IMR-90 (cell line): ENCODE results near the gene SLC9B2. TPM values are rescaled to one million over a fixed set of nuclear protein-coding genes. Genes with fewer than 3 reads are reported as not detected.
A peak's percentile ranks its signal among the peaks of the same experiment; 100 is the strongest.

Source experiments
- ATAC-seq: fragments of 200-7000 bp; cut with Tn5 transposase; 2 replicates; pipeline ENCODE4 v1.9.1; 2020; ENCODE audit warnings: low read depth, mild to moderate bottlenecking, moderate library complexity
- BruUV-seq: library from RNA; stranded (reverse); fragments of 400-500 nt; replicated peaks from 2 replicates; lab custom pipeline; 2021; lab: Mats Ljungman, UMichigan
- CTCF ChIA-PET: fragments of 300-600 bp; formaldehyde crosslinking; extraction: SDS; loops from one replicate; lab custom pipeline; 2021; ENCODE audit warnings: antibody characterized with exemption; lab: Yijun Ruan, JAX
- POLR2A ChIA-PET: fragments of 300-600 bp; sonication (Branson Sonifier 250); formaldehyde crosslinking; loops from one replicate; lab custom pipeline; 2022; ENCODE audit warnings: antibody characterized with exemption; ENCODE audit not compliant: unreplicated experiment; lab: Charles Lee
- DNase-seq: peaks from one replicate; pipeline ENCODE4 v3.0.0; 2013
- H2AFZ ChIP-seq: replicated peaks from 2 replicates; pipeline ENCODE3; 2013; ENCODE audit warnings: low read length, mild to moderate bottlenecking; ENCODE audit not compliant: poor library complexity
- H2AK5ac ChIP-seq: 2 replicates; pipeline ENCODE4 v1.6.1; 2013; ENCODE audit warnings: low read depth, low read length, inconsistent platforms
- H2AK9ac ChIP-seq: replicated peaks from 2 replicates; pipeline ENCODE3; 2013; ENCODE audit warnings: mild to moderate bottlenecking, low read depth, low read length, moderate library complexity; ENCODE audit not compliant: poor library complexity
- H2BK120ac ChIP-seq: 2 replicates; pipeline ENCODE4 v1.6.1; 2013; ENCODE audit warnings: low read depth, low read length, inconsistent platforms
- H2BK15ac ChIP-seq: 3 replicates; pipeline ENCODE4 v1.6.1; 2013; ENCODE audit warnings: low read depth, low read length, inconsistent platforms
- H2BK20ac ChIP-seq: 2 replicates; pipeline ENCODE4 v1.6.1; 2013; ENCODE audit warnings: low read depth, mild to moderate bottlenecking, inconsistent platforms, low read length, moderate library complexity
- H2BK5ac ChIP-seq: 2 replicates; pipeline ENCODE4 v1.6.1; 2013; ENCODE audit warnings: mild to moderate bottlenecking, low read depth, low read length, inconsistent platforms; ENCODE audit not compliant: poor library complexity, severe bottlenecking
- H3K14ac ChIP-seq: replicated peaks from 2 replicates; pipeline ENCODE4 v1.6.1; 2013; ENCODE audit warnings: low read depth, low read length, inconsistent platforms
- H3K18ac ChIP-seq: 2 replicates; pipeline ENCODE4 v1.6.1; 2013; ENCODE audit warnings: low read depth, low read length, control low read depth
- H3K23ac ChIP-seq: 2 replicates; pipeline ENCODE4 v1.6.1; 2013; ENCODE audit warnings: low read depth, low read length, inconsistent platforms
- H3K27ac ChIP-seq: 2 replicates; pipeline ENCODE4 v1.5.1; 2013; ENCODE audit warnings: mild to moderate bottlenecking, control low read depth, low read length; ENCODE audit not compliant: insufficient read depth
- H3K27me3 ChIP-seq: 2 replicates; pipeline ENCODE4 v1.6.1; 2013; ENCODE audit warnings: low read length; ENCODE audit not compliant: control insufficient read depth, insufficient read depth
- H3K36me3 ChIP-seq: 2 replicates; pipeline ENCODE4 v1.6.1; 2013; ENCODE audit warnings: low read length, mixed read lengths; ENCODE audit not compliant: control insufficient read depth, insufficient read depth
- H3K4ac ChIP-seq: 2 replicates; pipeline ENCODE4 v1.6.1; 2013; ENCODE audit warnings: low read depth, low read length, inconsistent platforms
- H3K4me1 ChIP-seq: 2 replicates; pipeline ENCODE4 v1.6.1; 2013; ENCODE audit warnings: low read length, mixed read lengths; ENCODE audit not compliant: control insufficient read depth, insufficient read depth
- H3K4me2 ChIP-seq: 2 replicates; pipeline ENCODE4 v1.6.1; 2013; ENCODE audit warnings: low read depth, mild to moderate bottlenecking, control low read depth, low read length, moderate library complexity
- H3K4me3 ChIP-seq: 2 replicates; pipeline ENCODE4 v1.5.1; 2013; ENCODE audit warnings: low read depth, mild to moderate bottlenecking, control low read depth, low read length, moderate library complexity; ENCODE audit not compliant: insufficient read depth
- H3K56ac ChIP-seq: 2 replicates; pipeline ENCODE4 v1.6.1; 2013; ENCODE audit warnings: low read length, inconsistent platforms; ENCODE audit not compliant: insufficient read depth; ENCODE audit errors: extremely low read depth
- H3K79me1 ChIP-seq, 2 experiments: 2 replicates each; pipeline ENCODE4 v1.6.1; 2013; ENCODE audit warnings: low read length in 2 of 2, inconsistent platforms in 1 of 2, low read depth in 1 of 2
- H3K9ac ChIP-seq: 2 replicates; pipeline ENCODE4 v1.6.1; 2013; ENCODE audit warnings: low read depth, low read length, control low read depth
- H3K9me1 ChIP-seq: 2 replicates; pipeline ENCODE4 v1.6.1; 2013; ENCODE audit warnings: low read length, inconsistent platforms; ENCODE audit not compliant: insufficient read depth
- H3K9me3 ChIP-seq: 2 replicates; pipeline ENCODE4 v1.6.1; 2013; ENCODE audit warnings: low read length; ENCODE audit not compliant: control insufficient read depth, insufficient read depth
- H4K20me1 ChIP-seq: 2 replicates; pipeline ENCODE4 v1.6.1; 2013; ENCODE audit warnings: low read length, inconsistent platforms; ENCODE audit not compliant: insufficient read depth
- H4K5ac ChIP-seq: 2 replicates; pipeline ENCODE4 v1.6.1; 2013; ENCODE audit warnings: mild to moderate bottlenecking, low read depth, low read length, control low read depth
- H4K8ac ChIP-seq, 2 experiments: 2 replicates each; pipeline ENCODE4 v1.6.1; 2013; ENCODE audit warnings: low read depth in 2 of 2, low read length in 2 of 2, control low read depth in 1 of 2, inconsistent platforms in 1 of 2
- H4K91ac ChIP-seq: 2 replicates; pipeline ENCODE4 v1.6.1; 2013; ENCODE audit warnings: low read depth, low read length, inconsistent platforms; ENCODE audit not compliant: insufficient read depth
- CHD1 ChIP-seq: IDR thresholded peaks from 2 replicates; pipeline ENCODE4 v1.6.1; 2012; ENCODE audit warnings: low read depth, low read length, improper control_type of control experiment
- FOS ChIP-seq: fragments of 150-350 bp; IDR thresholded peaks from 2 replicates; pipeline ENCODE4 v1.6.1; 2016; ENCODE audit warnings: low read depth, low read length
- MXI1 ChIP-seq: IDR thresholded peaks from 2 replicates; pipeline ENCODE4 v1.6.1; 2012; ENCODE audit warnings: low read depth, mild to moderate bottlenecking, low read length, moderate library complexity, borderline replicate concordance
- POLR2A ChIP-seq: IDR thresholded peaks from 2 replicates; pipeline ENCODE4 v1.6.1; 2012; ENCODE audit warnings: mild to moderate bottlenecking, low read depth, low read length
- WGBS, 2 experiments: methylation state at CpG; one replicate each; pipeline versions ENCODE4 v1.1.5 to v1.1.7; 2013; ENCODE audit warnings: missing lambda C conversion rate in 2 of 2; ENCODE audit not compliant: insufficient read length in 1 of 2; ENCODE audit errors: extremely low coverage in 2 of 2; 5-methylcytosine and 5-hydroxymethylcytosine counted together
- dilution Hi-C: fragments of 300-500 bp; cut with HindIII; formaldehyde crosslinking; loops from one replicate; pipeline ENCODE4 v1.14.3; 2018; ENCODE audit warnings: low sequenced_read_pairs; ENCODE audit not compliant: unreplicated experiment
- in situ Hi-C: fragments of 300-500 bp; cut with MboI; formaldehyde crosslinking; loops from 3 replicates; pipeline ENCODE4 v1.14.3; 2019; ENCODE audit warnings: low sequenced_read_pairs, inconsistent platforms, mixed read lengths
- intact Hi-C: fragments of 100-400 bp; cut with micrococcal nuclease; formaldehyde crosslinking; loops from 2 replicates; pipeline ENCODE4 v1.10.0; 2022
- polyA plus RNA-seq, 3 experiments: library from polyadenylated mRNA; depleted of rRNA; stranded (reverse); fragments of >200 nt; gene quantifications; 2 replicates each; pipeline ENCODE4 v1.2.3, GENCODE V29; 2012; ENCODE audit warnings: low replicate concordance in 1 of 3
- total RNA-seq: library from RNA; depleted of rRNA; stranded (reverse); fragments of >200 nt; gene quantifications from 2 replicates; pipeline ENCODE4 v1.2.3, GENCODE V29; 2012

The SLC9B2 gene
- total and polyA plus RNA-seq, 2 of the 4 experiments (the other 2 are of a cell fraction), result 5.7 to 9.0 TPM

DNA sequence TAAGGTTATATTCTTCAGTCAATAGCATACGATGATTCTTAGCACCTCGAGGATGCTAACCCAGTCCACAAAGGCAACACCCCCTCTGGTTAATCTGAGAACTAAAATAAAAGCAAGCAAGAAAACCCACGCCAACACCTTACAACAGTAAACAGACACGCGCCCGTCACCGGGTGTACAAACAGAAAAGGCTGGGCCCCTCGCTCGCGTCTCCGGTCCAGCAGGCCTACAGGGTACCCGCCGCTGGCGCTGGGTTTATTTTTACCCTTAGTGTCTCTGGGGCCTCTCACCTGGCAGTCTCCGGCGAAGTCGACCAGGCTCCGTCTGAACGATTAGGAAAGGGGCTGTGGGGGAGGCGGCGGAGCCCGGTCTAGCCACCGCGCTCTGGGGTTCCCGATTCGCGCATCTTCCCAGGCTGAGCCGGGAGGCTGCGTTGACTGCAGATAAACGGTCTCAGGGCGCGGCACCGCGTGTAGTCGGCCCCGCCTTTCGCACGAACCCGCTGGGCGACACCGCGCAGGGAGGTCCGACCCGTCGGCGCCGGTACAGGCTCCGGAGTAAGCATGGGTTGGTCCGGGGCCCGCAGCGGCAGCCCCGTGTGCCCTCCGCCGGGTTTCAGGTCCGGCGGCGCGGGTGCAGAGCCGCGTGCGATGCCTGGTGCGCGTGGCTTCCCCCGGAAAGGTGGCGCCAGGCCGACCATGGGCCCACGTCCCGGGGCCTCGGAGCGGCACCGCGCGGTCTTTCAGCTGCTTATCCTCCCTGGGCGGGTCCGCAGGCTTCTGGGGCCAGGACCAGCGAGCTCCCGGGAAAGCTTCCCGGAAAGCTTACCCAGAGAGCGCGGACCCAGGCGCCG lies 441 bp downstream of the SLC9B2 start:
- H3K27ac ChIP-seq, result peak overlapping the region; percentile 71
- no peaks in the 10 kb centered on the region for H3K27me3 ChIP-seq
- peak; percentile 80 for ATAC-seq
- H2BK120ac ChIP-seq, result peak overlapping the region; percentile 26
- H2AFZ ChIP-seq, result peak overlapping the region; percentile 93
- H3K4me2 ChIP-seq, result peak overlapping the region; percentile 95
- peak overlapping the region; percentile 76 for H3K9ac ChIP-seq
- intact Hi-C loops, result loop anchor here (5.0 kb wide), 2 partner anchors 59 to 454 kb away; partner anchors contain the start of gene SLC9B1
- in situ Hi-C loops, result no loop called here
- H3K36me3 ChIP-seq, result peaks cover 2% of the 10 kb centered on the region; the same call in 1 of the 2 replicates
- H2BK5ac ChIP-seq, result peak overlapping the region; percentile 53
- peak overlapping the region; percentile 82 for H2AK9ac ChIP-seq
- H3K4ac ChIP-seq, result peak overlapping the region; percentile 33
- H4K20me1 ChIP-seq, result no peaks in the 10 kb centered on the region
- H3K14ac ChIP-seq, result no peak overlapping the region
- 1% methylated on average over 22 of the region's 82 CpGs; no CpG with 5 or more reads in 1 of the 2 experiments for WGBS, 2 experiments
- CTCF ChIA-PET, result interaction anchor here (0.9 to 1.2 kb wide), 3 partner anchors 21 to 67 kb away, joined by 3 read pairs; partner anchors contain the start of gene BDH2
- TF ChIP-seq POLR2A (no peak; the same call in 1 of the 2 replicates), FOS (no peak), MXI1 (peak; percentile 70; the same call in 1 of the 2 replicates), CHD1 (no peak)
- no peaks in the 10 kb centered on the region for H3K9me3 ChIP-seq
- DNase-seq, result peak; percentile 56
- no peak overlapping the region for H2AK5ac ChIP-seq
- peak overlapping the region; percentile 84; the same call in 1 of the 2 replicates for H4K91ac ChIP-seq
- peak overlapping the region; percentile 64 for H3K23ac ChIP-seq
- peak overlapping the region; percentile 76 for H3K4me3 ChIP-seq
- H2BK15ac ChIP-seq, result no peak overlapping the region; the same call in 2 of the 3 replicates
- dilution Hi-C loops, result no loop called here
- H4K5ac ChIP-seq, result peak overlapping the region; percentile 56
- peak overlapping the region; percentile 94 for H3K56ac ChIP-seq
- H3K9me1 ChIP-seq, result peaks cover 6% of the 10 kb centered on the region; the same call in 1 of the 2 replicates
- H2BK20ac ChIP-seq, result no peak overlapping the region
- H3K79me1 ChIP-seq, result peaks cover 13 to 17% of the 10 kb centered on the region in 2 experiments
- H3K4me1 ChIP-seq, result peaks cover 2% of the 10 kb centered on the region; the same call in 1 of the 2 replicates
- 0 out of 2 replicates have a peak overlapping the region, but pooled peaks have one; percentile 0 for H3K18ac ChIP-seq
- no TSS peak for BruUV-seq
- POLR2A ChIA-PET, result interaction anchor here (0.7 kb wide), 1 partner anchor 15 kb away, joined by 7 read pairs; no protein-coding TSS in a partner anchor
- H4K8ac ChIP-seq, result peak overlapping the region; percentile 91 to 96
